GM19239 (cell line): ENCODE results near the gene SEC22A.
"Not testable (repeated sequence)": the region's sequence is repeated elsewhere in the genome, so short reads cannot be mapped to it uniquely, and the experiment has no call there.

ENCODE experiments used
- DNase-seq: peaks from one replicate; pipeline ENCODE4 v3.0.0; 2011; ENCODE audit warnings: low spot score; ENCODE audit not compliant: insufficient read length
- FAIRE-seq: peaks from 2 replicates; lab custom pipeline; 2011; peaks lifted over from hg19 to GRCh38; lab: Jason Lieb, UNC

The SEC22A gene

GRCh38 chr3:123169492-123169929 is 32.2 kb upstream of the SEC22A start:
- no peak for DNase-seq
- no peak for FAIRE-seq

GRCh38 chr3:123169930-123170329 is 31.8 kb upstream of the SEC22A start:
- FAIRE-seq (no peak), DNase-seq (no peak)

DNA sequence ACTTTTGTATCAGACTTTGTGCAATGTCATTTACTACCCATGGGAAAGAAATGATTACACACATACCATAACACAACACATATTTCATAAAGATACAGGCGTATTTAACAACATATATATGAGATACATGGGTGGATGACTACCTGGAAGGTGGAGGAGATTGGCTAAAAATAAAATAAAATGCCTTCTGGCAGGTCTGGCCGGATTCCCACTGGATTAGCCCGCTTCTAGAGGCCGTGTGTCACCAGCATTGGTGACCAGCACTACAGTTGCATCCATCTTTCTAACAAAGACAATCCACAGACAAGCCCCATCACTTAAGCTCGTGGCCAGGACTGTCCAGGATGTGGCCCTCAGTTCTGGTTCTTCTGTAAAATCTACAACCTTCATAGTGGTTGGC is 21.0 kb upstream of the SEC22A start:
- DNase-seq (no peak), FAIRE-seq (no peak)

GRCh38 chr3:123186695-123187094 is 15.0 kb upstream of the SEC22A start:
- DNase-seq (no peak), FAIRE-seq (no peak)

DNA sequence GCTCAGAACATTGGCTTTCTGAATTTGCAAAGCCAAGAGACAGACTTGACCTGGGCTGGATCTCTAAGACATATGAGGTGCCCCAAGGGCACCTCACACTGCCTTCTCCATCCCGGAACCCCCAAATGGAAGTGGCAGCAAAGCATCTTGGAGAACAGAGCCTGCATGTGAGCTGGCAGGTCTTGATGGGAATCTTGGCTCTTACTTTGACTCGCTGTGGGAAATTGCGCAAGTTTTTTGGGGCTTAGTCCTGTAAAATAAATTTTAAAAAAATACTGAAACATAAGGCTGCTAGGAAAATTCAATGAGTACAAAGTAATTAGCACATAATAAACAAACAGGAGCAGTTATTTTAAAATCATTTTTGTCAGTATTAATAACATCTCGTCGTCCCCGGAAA is 13.7 kb upstream of the SEC22A start:
- DNase-seq (no peak), FAIRE-seq (no peak)

GRCh38 chr3:123193448-123194101 is 8.2 kb upstream of the SEC22A start:
- DNase-seq (no peak), FAIRE-seq (no peak)

GRCh38 chr3:123194552-123194951 is 7.2 kb upstream of the SEC22A start:
- no peak for DNase-seq
- no peak for FAIRE-seq

GRCh38 chr3:123198372-123198771 is 3.4 kb upstream of the SEC22A start:
- DNase-seq, result no peak
- no peak for FAIRE-seq

- no peak for DNase-seq
- no peak for FAIRE-seq
These were observed 553 bp upstream of the SEC22A start for GRCh38 chr3:123201223-123201556.

GRCh38 chr3:123202451-123202850 is 708 bp downstream of the SEC22A start:
- FAIRE-seq, result no peak

GRCh38 chr3:123218990-123219389 is 17.2 kb downstream of the SEC22A start:
- DNase-seq (no peak), FAIRE-seq (no peak)

More at GRCh38 chr3:123202451-123202850, 708 bp downstream of the SEC22A start:
- DNase-seq, result no peak

DNA sequence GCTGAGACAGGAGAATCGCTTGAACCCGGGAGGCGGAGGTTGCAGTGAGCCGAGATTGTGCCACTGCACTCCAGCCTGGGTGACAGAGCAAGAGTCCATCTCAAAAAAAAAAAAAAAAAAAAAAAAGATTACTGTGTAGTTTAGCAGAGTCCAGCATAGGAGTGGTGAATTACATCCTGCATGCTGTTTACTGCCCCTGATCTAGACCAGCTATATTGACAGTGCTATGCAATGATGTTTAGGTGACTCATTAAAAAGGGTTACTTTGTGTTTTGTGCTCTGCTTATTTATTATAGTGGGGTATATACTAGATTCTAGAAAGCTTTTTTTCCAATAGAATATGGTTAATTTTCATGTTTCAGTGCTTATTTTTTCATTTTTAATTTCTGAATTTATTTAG is 19.6 kb downstream of the SEC22A start:
- not testable (repeated sequence) for DNase-seq, FAIRE-seq

GRCh38 chr3:123225016-123225415 is 23.3 kb downstream of the SEC22A start:
- FAIRE-seq, result no peak
- no peak for DNase-seq

DNA sequence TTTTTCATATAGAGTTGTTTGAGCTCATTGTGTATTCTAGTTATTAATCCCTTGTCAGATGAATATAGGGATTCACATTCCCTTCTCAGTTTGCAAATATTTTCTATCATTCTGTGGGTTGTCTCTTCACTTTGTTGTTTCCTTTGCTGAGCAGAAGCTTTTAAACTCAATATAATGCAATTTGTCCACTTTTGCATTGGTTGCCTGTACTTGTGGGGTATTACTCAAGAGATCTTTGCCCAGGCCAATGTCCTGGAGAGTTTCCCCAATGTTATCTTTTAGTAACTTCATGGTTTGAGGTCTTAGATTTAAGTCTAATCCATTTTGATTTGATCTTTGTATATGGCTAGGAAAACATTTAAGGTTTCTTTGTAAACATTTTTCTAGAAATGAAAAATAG is 24.8 kb downstream of the SEC22A start:
- FAIRE-seq, result no peak

GRCh38 chr3:123229145-123229544 is 27.4 kb downstream of the SEC22A start:
- DNase-seq (no peak), FAIRE-seq (no peak)

More for the DNA sequence above, 24.8 kb downstream of the SEC22A start:
- DNase-seq, result no peak

DNA sequence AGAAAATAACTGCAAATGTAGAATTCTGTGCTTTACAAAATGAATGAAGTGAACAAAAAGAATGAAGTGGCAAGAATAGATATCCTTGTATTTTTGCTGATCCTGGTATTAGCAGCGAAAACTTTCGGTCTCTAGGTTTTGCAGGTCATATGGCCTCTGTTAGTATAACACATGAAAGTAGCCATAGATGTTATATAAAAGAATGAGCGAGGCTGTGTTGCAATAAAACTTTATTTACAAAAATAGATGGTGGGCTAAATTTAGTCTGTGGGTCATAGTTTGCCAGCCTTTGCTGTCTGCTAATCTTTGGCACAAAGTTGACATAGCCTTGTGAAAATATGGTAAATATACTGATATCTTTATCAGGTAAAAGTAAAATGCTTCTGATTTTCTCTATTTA is 35.2 kb downstream of the SEC22A start:
- DNase-seq (no peak), FAIRE-seq (no peak)

DNA sequence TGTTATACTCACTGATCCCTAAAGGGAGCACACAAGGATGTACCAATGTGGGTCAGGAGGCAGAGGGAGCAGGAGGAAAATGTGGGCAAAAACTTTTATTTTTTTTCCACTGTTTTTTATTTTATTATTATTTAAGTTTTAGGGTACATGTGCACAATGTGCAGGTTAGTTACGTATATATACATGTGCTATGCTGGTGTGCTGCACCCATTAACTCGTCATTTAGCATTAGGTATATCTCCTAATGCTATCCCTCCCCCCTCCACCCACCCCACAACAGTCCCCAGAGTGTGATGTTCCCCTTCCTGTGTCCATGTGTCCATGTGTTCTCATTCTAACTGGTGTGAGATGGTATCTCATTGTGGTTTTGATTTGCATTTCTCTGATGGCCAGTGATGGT is 37.4 kb downstream of the SEC22A start:
- FAIRE-seq, DNase-seq: not testable (repeated sequence)

DNA sequence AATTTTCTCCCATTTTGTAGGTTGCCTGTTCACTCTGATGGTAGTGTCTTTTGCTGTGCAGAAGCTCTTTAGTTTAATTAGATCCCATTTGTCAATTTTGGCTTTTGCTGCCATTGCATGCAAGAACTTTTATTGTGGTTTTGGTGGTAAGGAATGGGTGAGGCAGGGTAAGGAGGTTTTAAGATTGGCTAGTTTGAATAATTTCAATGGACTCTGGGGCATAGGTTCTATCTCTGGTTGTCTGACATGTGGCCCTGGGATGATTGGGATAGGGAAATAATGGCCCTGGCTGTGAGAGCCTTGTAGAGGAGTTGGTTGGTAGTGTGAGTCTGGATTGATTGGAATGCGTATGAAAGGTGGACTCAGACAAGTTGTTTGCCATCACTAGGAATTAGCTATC is 38.0 kb downstream of the SEC22A start:
- FAIRE-seq (no peak), DNase-seq (no peak)

GRCh38 chr3:123244128-123244527 is 42.4 kb downstream of the SEC22A start:
- DNase-seq (no peak), FAIRE-seq (no peak)

DNA sequence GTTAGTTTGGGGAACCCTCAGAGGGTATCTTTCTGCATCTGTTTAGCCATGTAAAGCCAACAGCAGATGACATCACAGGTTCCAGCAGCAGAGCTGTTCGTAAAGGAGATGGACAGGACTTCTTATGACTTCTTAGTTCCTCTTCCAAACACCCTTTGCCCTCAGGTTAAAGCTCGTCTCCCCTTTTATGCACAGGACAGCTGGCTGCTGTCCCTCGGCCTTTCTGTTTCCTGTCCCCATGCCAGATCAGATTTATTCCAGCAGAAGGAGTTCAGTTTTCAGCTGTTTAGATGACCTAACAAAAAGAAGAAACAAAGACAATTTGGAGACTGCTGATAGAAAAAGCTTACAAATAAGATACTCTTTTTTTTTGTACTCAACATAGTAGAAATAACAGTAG is 45.1 kb downstream of the SEC22A start:
- no peak for FAIRE-seq

DNA sequence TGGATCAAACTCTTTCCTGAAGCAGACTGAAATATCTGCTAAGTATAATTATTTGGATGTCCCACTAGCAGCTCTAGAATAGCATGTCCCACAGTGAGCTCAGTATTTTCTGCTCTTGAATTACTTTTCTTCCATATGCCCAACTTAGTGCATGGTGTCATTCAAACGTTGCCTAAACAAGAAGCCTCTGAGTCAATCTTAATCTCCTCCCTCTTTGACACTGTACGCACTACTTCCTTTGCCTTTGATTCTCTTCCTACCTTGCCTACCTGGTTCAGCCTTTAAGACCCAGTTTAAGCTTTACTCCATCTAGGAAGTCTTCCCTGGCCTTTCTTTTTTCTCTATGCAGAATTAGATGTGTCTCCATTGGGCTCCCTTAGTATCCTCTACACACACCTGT is 54.5 kb downstream of the SEC22A start:
- no peak for DNase-seq
- FAIRE-seq, result no peak

More for the DNA sequence above, 45.1 kb downstream of the SEC22A start:
- no peak for DNase-seq

DNA sequence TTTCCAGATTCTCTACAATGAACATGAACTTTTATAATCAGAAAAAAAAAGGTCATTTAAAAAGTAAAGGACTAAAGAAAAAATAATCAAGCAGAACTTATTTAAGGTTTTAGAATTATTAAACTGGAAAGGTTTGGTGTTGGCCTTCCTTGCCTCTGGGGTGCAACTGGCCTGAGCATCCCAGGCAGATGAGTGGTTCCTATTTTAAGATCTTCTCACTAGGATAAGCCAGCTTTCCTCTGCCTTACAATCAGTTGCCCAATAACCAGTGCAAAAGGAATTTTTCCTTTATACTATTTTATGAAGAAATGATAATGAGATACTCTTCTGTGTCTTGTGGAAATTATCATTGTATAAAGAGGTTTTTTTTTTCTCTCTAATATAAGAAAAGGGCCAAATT is 56.6 kb downstream of the SEC22A start:
- no peak for DNase-seq
- FAIRE-seq, result peak; percentile 33
